Activated CD8-positive, alpha-beta T cell treated with anti-CD3 and anti-CD28 coated beads for 36 hours (primary cell): Measurements from ENCODE around the gene COL5A1. TPM values are rescaled to one million over a fixed set of nuclear protein-coding genes. Genes with fewer than 3 reads are reported as not detected.

ENCODE experiments used
- ATAC-seq: fragments of 200-7000 bp; cut with Tn5 transposase; one replicate; pipeline ENCODE4 v1.10.0; 2021; ENCODE audit warnings: mild to moderate bottlenecking, moderate library complexity
- CTCF ChIA-PET: fragments of 350-600 bp; sonication (Branson Sonifier 250); formaldehyde crosslinking; loops from one replicate; lab custom pipeline; 2021; ENCODE audit warnings: antibody characterized with exemption; lab: Charles Lee
- POLR2A ChIA-PET: fragments of 350-600 bp; sonication (Branson Sonifier 250); formaldehyde crosslinking; loops from one replicate; lab custom pipeline; 2021; ENCODE audit warnings: antibody characterized with exemption; lab: Charles Lee
- DNase-seq: peaks from one replicate; pipeline ENCODE4 v3.0.0-alpha.2; 2020
- H3K27ac Mint-ChIP-seq: one replicate; pipeline ENCODE4 v1.8.0; 2021; ENCODE audit warnings: mild to moderate bottlenecking, mixed read lengths
- H3K27me3 Mint-ChIP-seq: one replicate; pipeline ENCODE4 v1.8.0; 2021; ENCODE audit warnings: mixed read lengths
- H3K36me3 Mint-ChIP-seq: one replicate; pipeline ENCODE4 v1.8.0; 2021; ENCODE audit warnings: low read depth, mixed read lengths
- H3K4me1 Mint-ChIP-seq: one replicate; pipeline ENCODE4 v1.8.0; 2021; ENCODE audit warnings: low read depth, mixed read lengths
- H3K4me3 Mint-ChIP-seq: one replicate; pipeline ENCODE4 v1.8.0; 2021; ENCODE audit warnings: mild to moderate bottlenecking, moderate library complexity, mixed read lengths
- H3K9me3 Mint-ChIP-seq: one replicate; pipeline ENCODE4 v1.8.0; 2021; ENCODE audit warnings: mixed read lengths
- CTCF ChIP-seq: fragments of 200-600 bp; IDR thresholded peaks from one replicate; pipeline ENCODE4 v1.8.0; 2022; ENCODE audit warnings: antibody characterized with exemption, mild to moderate bottlenecking
- intact Hi-C: fragments of 100-400 bp; cut with micrococcal nuclease; formaldehyde crosslinking; loops from one replicate; pipeline ENCODE4 v1.10.0; 2022
- total RNA-seq, 2 experiments: library from RNA; stranded (reverse); gene quantifications; one replicate each; pipeline ENCODE4 v1.2.3, GENCODE V29; 2021

The COL5A1 gene
- total RNA-seq, 2 experiments from 2014 or later: 0.29 to 0.34 TPM

- ATAC-seq (no peak), DNase-seq (no peak)
- POLR2A ChIA-PET: no interaction called here
- CTCF ChIA-PET: no interaction called here
- no peaks in the 10 kb centered on the region for H3K4me1 Mint-ChIP-seq
- H3K36me3 Mint-ChIP-seq: no peaks in the 10 kb centered on the region
- H3K27me3 Mint-ChIP-seq: no peaks in the 10 kb centered on the region
- H3K9me3 Mint-ChIP-seq: no peaks in the 10 kb centered on the region
- no peak overlapping the region for H3K4me3 Mint-ChIP-seq
- no peak for TF ChIP-seq CTCF
- H3K27ac Mint-ChIP-seq: no peak overlapping the region
- intact Hi-C loops: no loop called here
Observed at GRCh38 chr9:134813841-134814240, 172.2 kb downstream of the COL5A1 start.

GRCh38 chr9:134814598-134815215 is 173.1 kb downstream of the COL5A1 start:
- no peak overlapping the region for H3K4me3 Mint-ChIP-seq
- DNase-seq: no peak
- CTCF ChIA-PET: no interaction called here
- intact Hi-C loops: no loop called here
- no peaks in the 10 kb centered on the region for H3K36me3 Mint-ChIP-seq
- TF ChIP-seq CTCF: no peak
- H3K9me3 Mint-ChIP-seq: no peaks in the 10 kb centered on the region
- H3K27me3 Mint-ChIP-seq: no peaks in the 10 kb centered on the region
- no peaks in the 10 kb centered on the region for H3K4me1 Mint-ChIP-seq
- POLR2A ChIA-PET: no interaction called here
- H3K27ac Mint-ChIP-seq: no peak overlapping the region
- no peak for ATAC-seq

- no peak for DNase-seq
- Mint-ChIP-seq H3K27ac (no peak overlapping the region), H3K27me3 (no peaks in the 10 kb centered on the region), H3K9me3 (no peaks in the 10 kb centered on the region), H3K4me3 (no peak overlapping the region), H3K4me1 (no peaks in the 10 kb centered on the region), H3K36me3 (no peaks in the 10 kb centered on the region)
- ATAC-seq: no peak
- TF ChIP-seq CTCF: no peak
- ChIA-PET POLR2A (no interaction called here), CTCF (no interaction called here)
- intact Hi-C loops: no loop called here
Observed at GRCh38 chr9:134815435-134816214, 174.0 kb downstream of the COL5A1 start.

- no peak for ATAC-seq
Observed at GRCh38 chr9:134816264-134816663, 174.7 kb downstream of the COL5A1 start.

More at GRCh38 chr9:134816264-134816663, 174.7 kb downstream of the COL5A1 start:
- no peak for TF ChIP-seq CTCF
- no peak overlapping the region for H3K4me3 Mint-ChIP-seq
- no peaks in the 10 kb centered on the region for H3K36me3 Mint-ChIP-seq
- DNase-seq: no peak
- no peaks in the 10 kb centered on the region for H3K9me3 Mint-ChIP-seq
- no peaks in the 10 kb centered on the region for H3K4me1 Mint-ChIP-seq
- no peak overlapping the region for H3K27ac Mint-ChIP-seq
- no peaks in the 10 kb centered on the region for H3K27me3 Mint-ChIP-seq
- ChIA-PET CTCF (no interaction called here), POLR2A (no interaction called here)
- intact Hi-C loops: no loop called here
